Heart left ventricle (tissue), 16 donors: ENCODE data around the gene SLC12A5. TPM values are rescaled to one million over a fixed set of nuclear protein-coding genes. Genes with fewer than 3 reads are reported as not detected.
"Not testable (repeated sequence)": the region's sequence is repeated elsewhere in the genome, so short reads cannot be mapped to it uniquely, and the experiment has no call there.

Source experiments
- ATAC-seq, 4 donors: fragments of 200-7000 bp; cut with Tn5 transposase; one replicate each; pipeline ENCODE4 v1.9.1; 2020 to 2022; ENCODE audit warnings: moderate library complexity in 4 of 4, mild to moderate bottlenecking in 3 of 4, moderate number of reproducible peaks in 1 of 4
- DNase-seq, 5 donors: peaks; one replicate each; pipeline ENCODE4 v3.0.0-alpha.2; 2020
- H3K27ac ChIP-seq, 12 donors: fragments of 200-600 bp; sonication (generic) in 4 of 12; one replicate each; pipeline versions ENCODE4 v1.5.0 to v1.8.0; 2016 to 2022; ENCODE audit warnings: mild to moderate bottlenecking in 2 of 12
- H3K27me3 ChIP-seq, 9 donors: fragments of 200-600 bp; sonication (generic) in 2 of 9; one replicate each; pipeline versions ENCODE4 v1.5.1 to v1.8.0; 2016 to 2022; ENCODE audit warnings: mild to moderate bottlenecking in 3 of 9
- H3K36me3 ChIP-seq, 9 donors: fragments of 200-600 bp; sonication (generic) in 2 of 9; one replicate each; pipeline versions ENCODE4 v1.5.0 to v1.8.0; 2018 to 2022; ENCODE audit warnings: mild to moderate bottlenecking in 2 of 9
- H3K4me1 ChIP-seq, 12 donors: fragments of 200-600 bp; sonication (generic) in 4 of 12; one replicate each; pipeline versions ENCODE4 v1.5.0 to v1.8.0; 2016 to 2022; ENCODE audit warnings: mild to moderate bottlenecking in 3 of 12
- H3K4me3 ChIP-seq, 12 donors: fragments of 200-600 bp; sonication (generic) in 4 of 12; one replicate each; pipeline versions ENCODE4 v1.5.0 to v1.8.0; 2017 to 2022; ENCODE audit warnings: mild to moderate bottlenecking in 9 of 12, moderate library complexity in 4 of 12
- H3K9me3 ChIP-seq, 12 donors: fragments of 200-600 bp; sonication (generic) in 4 of 12; one replicate each; pipeline versions ENCODE4 v1.5.0 to v1.8.0; 2016 to 2022; ENCODE audit warnings: mild to moderate bottlenecking in 1 of 12
- POLR2A ChIP-seq, 2 donors: fragments of 450-650 bp; IDR thresholded peaks; one replicate each; pipeline ENCODE4 v1.6.1; 2017; ENCODE audit warnings: antibody characterized with exemption in 2 of 2, mild to moderate bottlenecking in 2 of 2, moderate library complexity in 2 of 2
- WGBS, 4 donors: extraction: QIAGEN DNeasy Blood & Tissue Kit in 2 of 4; methylation state at CpG; one replicate each; pipeline versions ENCODE4 v1.1.5 to v1.1.7; 2013 to 2018; 5-methylcytosine and 5-hydroxymethylcytosine counted together
- intact Hi-C, 10 donors: fragments of 100-400 bp; cut with DNase I; formaldehyde crosslinking; loops; one replicate each; pipeline versions ENCODE4 v1.11.1 to v1.14.2; 2022
- polyA plus RNA-seq, 2 donors: library from polyadenylated mRNA; stranded (reverse); fragments of 200-250 nt; gene quantifications; one replicate each; pipeline ENCODE4 v1.2.3, GENCODE V29; 2013
- total RNA-seq, 9 donors: library from RNA; depleted of rRNA in 2 of 9; stranded (reverse); fragments of >200 nt in 2 of 9; fragmentation: NEBNext Ultra II Directional in 3 of 9; extraction: Animal tissue kit (Norgen Biotek cat#: 25700) in 3 of 9; gene quantifications; one replicate each; pipeline versions ENCODE4 v1.1.0 to v1.2.4, GENCODE V29; 2016 to 2023
- TF ChIP-seq, protein P1 (sequence below), 12 donors: fragments of 200-600 bp; sonication (generic) in 4 of 12; IDR thresholded peaks; one replicate each; pipeline versions ENCODE4 v1.5.0 to v1.8.0; 2018 to 2022; ENCODE audit warnings: antibody characterized with exemption in 12 of 12, mild to moderate bottlenecking in 5 of 12
- donor health status: ischemic (EF 13 %, LVEDD 7.1; RV severe dilation, severe dysfunction).
- donor health status: healthy with polysubstance abuse.
- donor health status: DM: no; HTN: yes; CAD: no.
- donor health status: DM: no; HTN: no; CAD: no.
- donor health status: ischemic (EF 25% LVEDD 6.9; RV normal size, moderate dysfunction).
- donor health status: ischemic (EF 25% LVEDD 5.7; RV mildly dilated, moderate dysfunction).
- donor health status: healthy.
- donor health status: DM: yes; HTN: yes; CAD: no.
- donor health status: ischemic (EF 35%, LVEDD 5.7; RV mildly dilated, moderate dysfunction).
- donor health status: nonischemic (EF 11% LVEDD 7.7; RV severe dilation, severe dysfunction).
- donor health status: DM: yes; HTN: yes; CAD: no.
- donor health status: PGD.
- donor health status: ischemic (EF 29% LVEDD 5.4; RV normal size, mild dysfunction).
- donor health status: nonischemic (EF 23%, LVEDD 6.1; RV moderate dilation, normal function).

The SLC12A5 gene
- total and polyA plus RNA-seq, 11 donors = 0.73 to 1.7 (median 1.2) TPM; not detected in 8

GRCh38 chr20:45994761-45995493 lies 34.1 kb upstream of the SLC12A5 start:
- Histone ChIP-seq H3K27ac (no peak overlapping the region), H3K9me3 (no peaks in the 10 kb centered on the region), H3K4me3 (no peak overlapping the region), H3K4me1 (peaks cover 0 to 26% (median 0%) of the 10 kb centered on the region in 12 donors), H3K36me3 (no peaks in the 10 kb centered on the region), H3K27me3 (peaks cover 0 to 81% (median 11%) of the 10 kb centered on the region in 9 donors)
- DNase-seq (peak in 1 of 5 donors; percentile 6), ATAC-seq (no peak)
- TF ChIP-seq POLR2A (IDR thresholded peaks at IDR 0.05) = no peak
- TF ChIP-seq, protein P1, sequence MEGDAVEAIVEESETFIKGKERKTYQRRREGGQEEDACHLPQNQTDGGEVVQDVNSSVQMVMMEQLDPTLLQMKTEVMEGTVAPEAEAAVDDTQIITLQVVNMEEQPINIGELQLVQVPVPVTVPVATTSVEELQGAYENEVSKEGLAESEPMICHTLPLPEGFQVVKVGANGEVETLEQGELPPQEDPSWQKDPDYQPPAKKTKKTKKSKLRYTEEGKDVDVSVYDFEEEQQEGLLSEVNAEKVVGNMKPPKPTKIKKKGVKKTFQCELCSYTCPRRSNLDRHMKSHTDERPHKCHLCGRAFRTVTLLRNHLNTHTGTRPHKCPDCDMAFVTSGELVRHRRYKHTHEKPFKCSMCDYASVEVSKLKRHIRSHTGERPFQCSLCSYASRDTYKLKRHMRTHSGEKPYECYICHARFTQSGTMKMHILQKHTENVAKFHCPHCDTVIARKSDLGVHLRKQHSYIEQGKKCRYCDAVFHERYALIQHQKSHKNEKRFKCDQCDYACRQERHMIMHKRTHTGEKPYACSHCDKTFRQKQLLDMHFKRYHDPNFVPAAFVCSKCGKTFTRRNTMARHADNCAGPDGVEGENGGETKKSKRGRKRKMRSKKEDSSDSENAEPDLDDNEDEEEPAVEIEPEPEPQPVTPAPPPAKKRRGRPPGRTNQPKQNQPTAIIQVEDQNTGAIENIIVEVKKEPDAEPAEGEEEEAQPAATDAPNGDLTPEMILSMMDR (IDR thresholded peaks at IDR 0.05) = no peak
- intact Hi-C loops = loop anchor here in 1 of 10 donors (5.0 kb wide), 1 partner anchor 52 kb away; no protein-coding TSS in a partner anchor
- 58 to 61% (median 59%) methylated on average over 9 of the region's 9 CpGs for WGBS, 4 donors

DNA sequence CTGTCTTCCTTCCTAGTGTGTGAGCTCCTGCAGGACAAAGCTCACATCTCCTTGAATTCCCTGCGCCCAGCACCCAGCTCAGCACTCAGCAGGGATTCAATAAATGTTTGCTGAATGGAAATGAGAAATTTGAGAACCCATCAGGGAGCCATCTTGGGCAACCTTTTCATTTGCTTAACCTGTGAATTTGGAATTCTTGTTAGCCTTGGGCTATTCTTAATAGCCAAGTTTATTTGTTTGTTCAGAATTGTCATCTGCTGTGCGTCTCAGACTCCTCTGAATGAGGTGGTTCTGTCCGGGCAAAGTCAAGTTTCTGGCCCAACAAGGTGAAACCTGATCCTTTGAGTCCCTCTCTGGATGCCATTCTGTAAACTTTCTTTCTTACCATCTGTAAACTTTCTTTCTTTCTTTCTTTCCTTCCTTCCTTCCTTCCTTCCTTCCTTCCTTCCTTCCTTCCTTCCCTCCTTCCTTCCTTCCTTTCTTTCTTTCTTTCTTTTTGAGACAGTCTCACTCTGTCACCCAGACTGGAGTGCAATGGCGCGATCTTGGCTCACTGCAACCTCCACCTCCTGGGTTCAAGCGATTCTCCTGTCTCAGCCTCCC lies 33.4 kb upstream of the SLC12A5 start:
- not testable (repeated sequence) for H3K9me3 ChIP-seq, DNase-seq, H3K27ac ChIP-seq, H3K4me3 ChIP-seq, H3K36me3 ChIP-seq, ATAC-seq
- WGBS, 4 donors = 72 to 76% (median 75%) methylated on average over 6 of the region's 6 CpGs
- peaks cover 0 to 77% (median 6%) of the 10 kb centered on the region in 9 donors for H3K27me3 ChIP-seq
- peaks cover 0 to 33% (median 0%) of the 10 kb centered on the region in 12 donors for H3K4me1 ChIP-seq
- intact Hi-C loops = loop anchor here in 1 of 10 donors (5.0 kb wide), 1 partner anchor 52 kb away; no protein-coding TSS in a partner anchor

- H3K4me1 ChIP-seq = peaks cover 0 to 44% (median 0%) of the 10 kb centered on the region in 12 donors
- no peak overlapping the region for H3K4me3 ChIP-seq
- no peak for DNase-seq
- WGBS, 4 donors = 24 to 54% (median 31%) methylated on average over 3 of the region's 3 CpGs
- intact Hi-C loops = loop anchor here in 1 of 10 donors (5.0 kb wide), 1 partner anchor 50 kb away; no protein-coding TSS in a partner anchor
- peaks cover 0 to 73% (median 9%) of the 10 kb centered on the region in 9 donors for H3K27me3 ChIP-seq
- H3K27ac ChIP-seq = no peak overlapping the region
- TF ChIP-seq, protein P1 (IDR thresholded peaks at IDR 0.05) = no peak
- TF ChIP-seq POLR2A (IDR thresholded peaks at IDR 0.05) = no peak
- no peak for ATAC-seq
- H3K9me3 ChIP-seq = no peaks in the 10 kb centered on the region
- no peaks in the 10 kb centered on the region for H3K36me3 ChIP-seq
These were observed 31.8 kb upstream of the SLC12A5 start for GRCh38 chr20:45997187-45997586.

DNA sequence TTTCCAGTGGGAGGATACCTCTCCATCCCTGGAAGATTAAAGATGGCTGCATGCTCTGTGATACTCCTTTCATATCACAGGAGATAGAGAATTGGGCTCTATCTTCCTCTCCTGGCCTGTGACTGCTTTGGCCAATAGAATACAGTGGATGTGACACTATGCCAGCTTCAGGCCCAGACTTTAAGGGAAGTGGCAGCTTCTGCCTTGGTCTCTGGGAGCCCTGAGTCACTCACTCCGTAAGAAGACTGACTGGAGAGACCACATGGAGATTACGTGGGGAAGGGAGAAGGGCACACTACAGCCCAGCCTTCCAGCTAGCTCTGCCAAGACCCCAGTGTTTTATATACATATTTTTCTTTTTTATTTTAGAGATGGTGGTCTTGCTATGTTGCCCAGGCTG lies 30.7 kb upstream of the SLC12A5 start:
- Histone ChIP-seq H3K27ac (peak overlapping the region in 1 of 12 donors; percentile 24), H3K9me3 (no peaks in the 10 kb centered on the region), H3K4me1 (peaks cover 0 to 48% (median 0%) of the 10 kb centered on the region in 12 donors), H3K4me3 (no peak overlapping the region), H3K36me3 (no peaks in the 10 kb centered on the region), H3K27me3 (peaks cover 0 to 65% (median 9%) of the 10 kb centered on the region in 9 donors)
- WGBS, 4 donors = 53 to 71% (median 67%) methylated on average over 2 of the region's 2 CpGs
- ATAC-seq (peak in 3 of 4 donors; percentile 56 to 83 (median 73)), DNase-seq (no peak)
- intact Hi-C loops = loop anchor here in 1 of 10 donors (5.0 kb wide), 1 partner anchor 49 kb away; no protein-coding TSS in a partner anchor
- TF ChIP-seq, protein P1 (IDR thresholded peaks at IDR 0.05) = no peak
- TF ChIP-seq POLR2A (IDR thresholded peaks at IDR 0.05) = no peak
